Measurements from ENCODE around the gene MT1HL1.
"Not testable (repeated sequence)": the region's sequence is repeated elsewhere in the genome, so short reads cannot be mapped to it uniquely, and the experiment has no call there.

Gene MT1HL1

GRCh38 chr1:237016626-237017025 lies 12.4 kb upstream of the MT1HL1 start:
- no peak for DNase-seq (ENCODE audit: low read depth)

GRCh38 chr1:237013608-237014007 lies 9.4 kb upstream of the MT1HL1 start:
- DNase-seq (ENCODE audit: low read depth), result no peak

GRCh38 chr1:237012788-237013383 lies 8.6 kb upstream of the MT1HL1 start:
- DNase-seq (ENCODE audit: low read depth), result no peak

GRCh38 chr1:237012361-237012760 lies 8.1 kb upstream of the MT1HL1 start:
- no peak for DNase-seq (ENCODE audit: low read depth)

GRCh38 chr1:237011432-237011831 lies 7.2 kb upstream of the MT1HL1 start:
- DNase-seq (ENCODE audit: low read depth), result no peak

- DNase-seq (ENCODE audit: low read depth), result no peak
These were observed 5.4 kb upstream of the MT1HL1 start for GRCh38 chr1:237009611-237010010.

- no peak for DNase-seq (ENCODE audit: low read depth)
These were observed 3.1 kb upstream of the MT1HL1 start for GRCh38 chr1:237007147-237007881.

- no peak for DNase-seq (ENCODE audit: low read depth)
These were observed 1.4 kb upstream of the MT1HL1 start for GRCh38 chr1:237005674-237006073.

GRCh38 chr1:237003516-237003915 lies 725 bp downstream of the MT1HL1 start:
- no peak for DNase-seq (ENCODE audit: low read depth)

- no peak for DNase-seq (ENCODE audit: low read depth)
These were observed 4.0 kb downstream of the MT1HL1 start for GRCh38 chr1:237000191-237000590.

GRCh38 chr1:236998546-236998945 lies 5.7 kb downstream of the MT1HL1 start:
- DNase-seq (ENCODE audit: low read depth), result no peak

GRCh38 chr1:236997882-236998281 lies 6.4 kb downstream of the MT1HL1 start:
- DNase-seq (ENCODE audit: low read depth), result no peak

- no peak for DNase-seq (ENCODE audit: low read depth)
These were observed 6.9 kb downstream of the MT1HL1 start for GRCh38 chr1:236997361-236997760.

- DNase-seq (ENCODE audit: low read depth), result no peak
These were observed 9.8 kb downstream of the MT1HL1 start for GRCh38 chr1:236994450-236994849.

- no peak for DNase-seq (ENCODE audit: low read depth)
These were observed 11.8 kb downstream of the MT1HL1 start for GRCh38 chr1:236992449-236992848.

- no peak for DNase-seq (ENCODE audit: low read depth)
These were observed 14.2 kb downstream of the MT1HL1 start for GRCh38 chr1:236990052-236990445.

GRCh38 chr1:236989290-236990051 lies 14.8 kb downstream of the MT1HL1 start:
- DNase-seq (ENCODE audit: low read depth), result no peak

- no peak for DNase-seq (ENCODE audit: low read depth)
These were observed 20.4 kb downstream of the MT1HL1 start for GRCh38 chr1:236983818-236984217.

- DNase-seq (ENCODE audit: low read depth), result no peak
These were observed 21.9 kb downstream of the MT1HL1 start for GRCh38 chr1:236982380-236982779.

- DNase-seq (ENCODE audit: low read depth), result not testable (repeated sequence)
These were observed 22.8 kb downstream of the MT1HL1 start for GRCh38 chr1:236981431-236981830.

GRCh38 chr1:236980673-236981072 lies 23.6 kb downstream of the MT1HL1 start:
- no peak for DNase-seq (ENCODE audit: low read depth)

GRCh38 chr1:236979149-236979900 lies 24.9 kb downstream of the MT1HL1 start:
- DNase-seq (ENCODE audit: low read depth), result no peak
